Globus pallidus (tissue), 1 donor: ENCODE data around the gene PSD4.

Experiments used
- DNase-seq: peaks from one replicate; pipeline ENCODE4 v3.0.0-alpha.2; 2015; ENCODE audit warnings: low spot score

PSD4 gene

DNA sequence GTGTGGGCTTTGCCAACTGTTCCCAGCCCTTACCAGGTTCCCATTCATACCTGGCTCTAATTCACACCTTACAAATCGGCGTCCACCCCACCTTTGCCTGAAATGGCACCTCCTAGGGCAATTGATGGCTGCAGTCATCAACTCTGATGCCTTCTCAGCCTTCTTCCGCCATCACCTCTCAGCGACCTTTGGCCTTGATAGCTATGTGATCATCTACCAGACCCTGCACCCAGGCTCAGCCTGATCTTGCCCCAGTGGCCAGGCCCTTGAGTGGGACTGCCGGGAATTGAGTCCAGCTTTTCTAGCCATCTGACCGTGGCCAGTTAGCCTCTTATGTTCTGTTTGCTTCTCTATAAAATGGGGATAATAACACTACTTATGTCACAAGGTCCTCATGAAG is 32.5 kb downstream of the PSD4 start:
- no peak for DNase-seq

DNA sequence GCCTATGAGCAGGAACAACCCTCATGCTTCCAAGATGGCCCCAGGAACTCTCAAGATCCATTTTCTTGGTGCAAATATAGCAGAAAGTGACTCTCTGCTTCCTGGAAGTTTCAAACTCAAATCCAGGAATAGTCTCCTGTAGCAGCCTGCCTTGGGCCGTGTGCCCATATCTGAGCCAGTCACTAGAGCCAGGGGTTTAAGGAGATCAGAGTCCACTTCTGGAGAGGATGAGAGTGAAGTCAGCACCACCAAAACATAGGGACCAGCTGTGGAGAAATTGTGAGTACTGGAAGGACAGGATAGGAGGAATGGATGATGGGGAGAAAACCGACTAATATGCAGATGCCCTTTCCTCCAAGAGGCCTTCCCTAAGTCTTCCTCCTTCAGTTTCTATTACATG is 33.2 kb downstream of the PSD4 start:
- DNase-seq: no peak

DNA sequence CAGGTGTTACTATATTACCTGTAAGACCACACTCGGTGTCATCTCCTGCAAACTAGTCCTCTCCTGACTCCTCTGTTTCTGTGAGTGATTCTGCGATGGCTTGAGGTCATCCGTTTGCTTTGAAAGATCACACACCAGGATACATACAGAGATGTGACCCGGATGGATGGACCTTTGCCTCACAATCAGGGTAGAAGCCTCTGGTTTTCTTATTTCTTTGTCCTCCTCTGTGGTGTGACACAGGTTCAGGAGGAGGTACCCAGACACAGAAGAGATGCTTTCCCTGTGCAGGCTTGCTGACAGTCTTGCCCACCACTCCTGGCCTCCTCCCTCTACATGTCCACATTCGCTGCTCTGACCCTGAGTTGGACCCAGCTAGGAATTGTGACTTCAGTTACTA is 34.6 kb downstream of the PSD4 start:
- DNase-seq: no peak

DNA sequence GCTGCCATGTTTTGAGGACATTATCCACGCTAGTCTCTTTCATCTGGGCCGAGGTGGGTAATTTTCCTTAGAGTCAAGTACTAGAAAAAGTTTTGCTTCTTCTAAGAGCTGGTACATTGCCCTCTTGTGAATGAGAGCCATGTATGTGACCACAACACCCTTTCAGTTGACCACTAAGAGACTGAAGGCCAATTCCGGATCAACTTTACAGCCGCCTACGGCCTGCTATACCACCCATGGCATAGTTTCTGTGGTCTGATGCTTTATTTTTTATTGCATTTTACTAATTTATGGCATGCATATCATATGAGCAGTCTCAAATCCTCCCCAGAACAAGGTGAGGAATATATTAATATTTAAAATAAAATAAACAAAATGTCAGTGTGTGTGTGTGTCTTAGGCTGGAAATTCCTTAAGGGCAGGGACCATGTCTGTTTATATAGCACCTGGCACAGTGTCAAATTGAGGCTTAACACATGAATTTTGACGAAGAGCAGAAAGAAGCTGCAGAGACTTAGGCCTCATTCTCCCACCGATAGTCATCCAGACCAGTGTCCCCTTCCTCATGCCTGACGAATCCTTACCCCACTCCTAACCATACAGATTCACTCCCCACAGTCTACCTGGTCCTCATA is 35.4 kb downstream of the PSD4 start:
- DNase-seq: no peak

DNA sequence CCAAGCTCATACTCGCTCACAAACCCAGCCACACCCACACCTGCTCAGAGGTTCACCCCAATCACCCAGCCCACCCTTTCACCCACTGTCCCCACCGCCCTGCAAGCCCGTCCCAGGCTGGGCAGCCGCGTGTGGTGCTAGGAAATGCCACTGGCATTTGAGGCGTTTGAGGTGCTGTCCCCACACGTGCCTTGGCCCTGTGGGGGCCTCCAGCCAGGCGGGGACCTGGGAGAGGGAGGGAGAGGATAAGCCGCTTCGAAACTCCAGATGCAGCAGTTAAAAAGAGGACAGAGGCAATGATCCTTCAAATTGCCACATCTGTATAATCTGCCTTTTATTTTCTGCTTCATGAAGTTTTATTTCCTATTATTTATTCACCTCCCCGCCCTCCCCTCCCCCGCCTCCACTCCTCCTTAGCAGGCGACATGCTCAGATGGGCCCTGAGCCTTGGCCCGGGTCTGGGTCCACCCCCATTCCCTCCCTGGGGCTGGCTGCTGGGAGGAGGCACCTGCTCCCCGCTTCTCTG is 35.9 kb downstream of the PSD4 start:
- DNase-seq: no peak

DNA sequence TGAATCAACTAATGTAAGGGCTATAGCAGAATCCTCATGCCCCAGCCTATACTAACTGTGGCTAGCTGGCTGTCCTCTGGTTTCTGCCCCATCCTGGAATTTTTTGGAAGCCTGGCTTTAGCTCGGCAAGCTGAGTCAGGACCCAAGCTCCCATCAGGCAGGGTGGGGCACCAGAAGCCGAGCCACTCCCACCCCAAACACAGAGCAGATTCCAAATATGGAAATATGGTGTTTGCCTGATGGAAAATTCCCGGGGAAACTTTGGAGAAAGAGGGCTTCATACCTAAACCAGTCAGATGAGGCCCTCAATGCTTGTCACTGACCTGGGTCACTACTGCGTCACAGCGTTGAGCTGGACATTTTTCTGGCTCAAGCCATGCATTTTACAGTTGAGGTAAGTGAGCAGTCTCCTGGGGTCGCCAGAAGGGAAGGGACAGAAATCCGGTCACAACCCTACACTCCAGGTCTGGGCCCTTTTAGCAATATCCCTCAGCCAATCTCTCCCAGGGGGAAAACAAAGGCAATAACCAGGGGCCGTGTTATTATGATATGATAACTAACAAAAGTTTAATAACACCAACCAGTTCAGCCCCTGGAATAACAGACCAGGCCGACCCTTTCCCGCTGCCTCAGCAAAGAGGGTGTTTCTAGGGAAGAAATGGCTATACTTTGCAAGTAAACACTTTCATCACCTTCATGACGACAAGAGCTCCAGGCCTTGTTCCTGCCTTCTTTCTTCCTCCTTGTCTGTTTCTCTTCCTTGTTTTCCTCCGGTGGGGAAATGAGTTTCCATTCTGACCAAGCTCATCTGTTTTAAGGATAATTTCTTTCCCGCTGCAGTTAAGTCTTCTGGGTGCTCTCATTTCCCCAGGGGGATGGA is 37.7 kb downstream of the PSD4 start:
- no peak for DNase-seq

DNA sequence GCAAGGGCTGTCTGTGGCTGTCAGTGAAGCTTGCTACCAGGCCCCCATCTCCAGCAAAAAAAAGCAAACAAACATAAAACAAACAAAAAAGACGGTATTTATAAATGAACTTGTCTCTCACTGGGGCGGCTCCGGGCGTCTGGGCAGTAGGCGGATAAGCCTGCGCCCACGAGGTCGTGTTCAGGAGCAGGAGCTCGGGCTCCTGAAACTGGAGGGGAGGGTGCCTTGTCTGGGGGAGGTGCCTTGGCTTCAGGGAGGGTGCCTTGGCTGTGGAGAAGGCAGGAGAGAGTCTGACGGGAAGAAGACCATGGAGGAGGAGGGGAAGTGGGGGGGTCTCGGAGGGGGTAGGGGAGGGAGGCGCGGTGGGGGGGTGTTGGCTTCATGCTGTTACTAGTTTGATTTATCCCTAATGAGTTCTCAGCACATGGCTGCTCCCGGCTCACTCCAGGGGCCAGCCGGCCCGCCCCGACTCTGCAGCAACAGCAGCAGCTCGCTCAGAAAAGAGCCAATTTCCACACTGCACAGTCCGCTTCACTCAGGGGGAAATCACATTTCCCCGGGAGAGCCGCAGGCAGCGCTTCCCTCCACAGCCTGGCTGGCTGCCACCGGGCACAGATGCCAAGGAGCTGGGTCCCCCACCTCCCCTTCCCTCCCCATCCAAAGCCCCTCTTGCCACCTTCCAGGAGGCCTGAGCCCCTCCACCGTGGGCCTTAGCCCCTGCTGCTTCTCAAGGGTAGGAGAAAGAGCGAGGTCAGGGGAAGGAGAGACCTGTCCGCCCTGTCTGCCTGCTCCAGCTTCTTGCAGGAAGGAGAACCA is 38.7 kb downstream of the PSD4 start:
- no peak for DNase-seq

DNA sequence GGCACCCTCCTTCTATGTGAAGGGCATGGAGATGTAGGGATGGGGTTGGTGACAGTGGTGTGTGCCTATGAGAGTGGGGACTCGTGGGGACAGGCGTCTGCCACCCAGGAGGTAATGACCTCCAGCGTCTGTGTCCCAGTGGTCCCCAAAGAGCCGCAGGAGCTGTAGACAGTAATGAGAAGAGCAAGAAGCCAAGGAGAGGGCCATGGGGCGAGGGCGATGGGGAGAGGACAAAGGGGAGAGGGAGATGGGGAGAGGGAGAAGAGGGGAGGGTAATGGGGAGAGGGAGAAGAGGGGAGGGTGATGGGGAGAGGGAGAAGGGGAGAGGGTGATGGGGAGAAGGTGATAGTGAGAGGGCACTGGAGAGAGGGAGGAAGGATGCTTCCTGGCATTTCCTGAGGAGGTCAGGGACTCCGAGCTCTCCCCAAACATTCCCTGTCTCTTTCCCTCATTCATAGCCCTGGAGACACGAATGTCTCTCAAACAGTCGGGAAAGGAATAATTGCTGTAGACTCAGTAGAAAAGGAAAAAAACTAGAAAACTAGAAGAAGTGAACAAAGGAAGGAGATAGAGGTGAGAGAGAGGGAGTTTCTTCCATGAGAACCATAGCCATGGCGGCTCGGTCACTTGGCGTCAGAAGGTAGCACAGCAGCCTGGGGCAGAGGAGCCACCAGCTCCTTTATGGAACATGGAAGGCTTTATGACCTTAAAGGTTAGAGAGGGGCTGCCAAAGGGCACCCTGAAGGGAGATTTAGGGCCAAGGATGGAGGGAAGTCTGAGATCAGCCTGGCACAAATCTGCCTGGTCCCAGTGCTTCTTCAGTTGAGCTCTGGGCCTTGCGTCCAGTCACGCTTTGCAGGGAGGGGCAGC is 39.5 kb downstream of the PSD4 start:
- DNase-seq: no peak

DNA sequence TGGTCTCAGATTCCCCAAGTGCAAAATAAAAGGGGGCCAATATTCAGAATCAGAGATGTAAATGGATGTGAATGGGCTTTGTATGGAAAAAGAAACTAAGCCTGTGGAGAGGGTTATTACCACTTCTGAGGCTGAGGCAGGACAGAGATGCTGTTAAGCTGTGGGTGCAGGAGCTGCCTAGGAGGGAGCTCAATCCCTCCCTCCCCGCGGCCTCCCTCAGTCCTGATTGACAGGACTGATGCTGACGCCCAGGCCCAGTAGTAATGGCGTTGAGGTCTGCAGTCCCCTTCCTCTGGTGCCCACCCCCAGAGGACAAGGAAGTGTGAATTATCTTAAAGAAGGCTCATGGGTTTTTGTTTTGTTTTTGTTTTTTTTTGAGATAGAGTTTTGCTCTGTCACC is 40.4 kb downstream of the PSD4 start:
- DNase-seq: no peak

DNA sequence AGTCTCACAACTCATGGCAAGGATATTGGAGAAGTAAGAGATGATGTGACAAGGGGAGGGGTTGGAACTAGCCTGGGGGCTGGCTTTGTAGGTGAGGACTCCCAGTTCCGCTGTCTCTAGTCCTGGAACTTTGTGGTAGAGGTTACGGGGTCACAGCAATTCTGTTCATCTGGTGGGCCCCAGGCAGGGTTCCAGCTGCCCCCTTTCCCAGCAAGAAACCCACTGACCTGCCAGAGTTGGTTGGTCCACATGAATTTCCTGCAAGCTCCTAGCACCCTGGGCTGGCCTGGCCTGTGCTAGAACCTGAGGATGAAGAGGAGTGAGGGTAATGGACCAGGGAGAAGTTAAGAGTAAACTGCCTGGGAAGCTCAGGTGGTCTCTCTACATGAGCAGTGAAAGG is 41.3 kb downstream of the PSD4 start:
- DNase-seq: no peak

DNA sequence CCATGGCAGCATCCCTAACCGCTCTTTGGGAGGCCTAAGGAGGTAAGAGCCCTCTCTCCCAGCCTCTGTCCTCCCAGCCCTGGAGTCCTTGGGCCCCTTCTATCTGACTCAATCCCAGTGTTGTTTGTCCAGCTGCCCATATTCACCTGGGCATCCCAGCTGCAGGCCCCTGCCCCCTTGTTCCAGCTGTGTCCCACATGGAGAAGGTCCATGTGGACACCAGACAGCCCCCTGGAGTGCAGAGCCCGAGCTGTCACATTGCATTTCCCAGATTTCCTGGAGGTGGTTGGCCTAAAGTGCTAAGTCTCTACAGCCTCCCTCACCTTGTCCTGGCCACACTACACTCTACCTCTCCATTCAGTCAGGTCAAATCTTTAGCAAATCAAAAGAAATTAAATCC is 42.5 kb downstream of the PSD4 start:
- no peak for DNase-seq

DNA sequence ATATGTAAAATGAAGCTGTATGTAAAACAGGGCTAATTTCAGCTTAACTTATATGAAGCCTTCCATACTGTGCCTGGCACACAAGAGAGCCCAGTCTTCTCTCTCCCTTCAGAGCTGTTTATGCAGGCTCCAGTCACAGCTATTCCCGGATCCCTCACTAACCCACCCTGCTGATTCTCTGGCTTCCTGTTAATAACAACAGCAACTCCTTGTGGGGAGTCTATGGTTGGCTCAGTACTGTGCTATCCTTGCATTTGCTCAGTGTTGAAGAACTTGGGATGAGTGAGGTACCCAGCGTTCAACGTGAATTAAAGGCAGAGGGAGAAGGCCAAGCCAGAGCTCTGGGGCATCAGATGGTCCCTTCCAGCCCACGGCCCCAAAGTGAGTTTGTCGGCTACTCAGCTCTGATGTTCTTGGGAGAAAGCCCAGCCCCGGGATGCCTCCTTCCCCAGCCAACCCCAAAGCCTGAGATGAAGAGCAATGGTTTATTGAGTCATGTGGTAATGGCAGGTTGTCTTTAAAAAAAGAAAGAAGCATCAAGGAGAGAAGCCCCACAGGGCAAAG is 43.2 kb downstream of the PSD4 start:
- DNase-seq: no peak

DNA sequence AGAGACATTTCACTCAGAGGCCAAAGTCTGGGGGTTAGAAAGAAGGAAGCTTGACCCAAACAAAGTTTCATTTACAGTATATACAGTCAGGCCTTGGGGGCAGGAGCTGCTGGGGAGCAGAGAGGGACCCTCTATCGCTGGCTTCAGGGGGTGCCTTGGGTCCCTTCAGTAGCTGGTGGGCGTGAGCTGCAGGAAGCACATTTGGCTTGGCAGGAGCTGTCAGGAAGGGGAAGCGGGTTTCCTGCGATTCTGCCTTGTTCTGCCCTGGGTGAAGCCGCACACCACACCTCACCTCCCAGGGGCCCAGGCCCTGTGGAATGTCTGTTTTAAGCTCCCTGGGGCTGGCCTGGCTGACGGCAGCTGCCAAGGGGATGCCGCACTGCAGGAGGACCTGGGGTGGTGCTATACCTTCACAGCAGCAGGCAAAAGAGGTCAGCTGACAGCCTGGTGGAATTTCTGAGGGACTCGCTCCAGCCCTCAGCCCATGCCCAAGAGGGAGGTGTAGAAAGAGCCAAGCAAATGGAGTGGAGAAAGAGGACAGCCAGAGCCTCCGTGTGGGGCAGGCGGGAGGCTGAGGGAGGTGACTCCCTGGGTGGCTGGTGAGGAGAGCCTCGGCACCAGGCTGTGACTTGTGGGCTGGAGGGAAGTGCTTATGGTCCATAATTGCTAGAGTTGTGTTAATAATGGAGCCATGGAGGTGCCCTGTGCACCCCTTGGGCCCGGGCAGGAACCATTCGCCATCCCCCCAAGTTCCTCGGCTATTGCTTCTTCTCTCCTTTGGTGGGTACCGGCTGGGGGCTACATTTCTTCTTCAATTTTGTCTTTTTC is 43.9 kb downstream of the PSD4 start:
- no peak for DNase-seq

DNA sequence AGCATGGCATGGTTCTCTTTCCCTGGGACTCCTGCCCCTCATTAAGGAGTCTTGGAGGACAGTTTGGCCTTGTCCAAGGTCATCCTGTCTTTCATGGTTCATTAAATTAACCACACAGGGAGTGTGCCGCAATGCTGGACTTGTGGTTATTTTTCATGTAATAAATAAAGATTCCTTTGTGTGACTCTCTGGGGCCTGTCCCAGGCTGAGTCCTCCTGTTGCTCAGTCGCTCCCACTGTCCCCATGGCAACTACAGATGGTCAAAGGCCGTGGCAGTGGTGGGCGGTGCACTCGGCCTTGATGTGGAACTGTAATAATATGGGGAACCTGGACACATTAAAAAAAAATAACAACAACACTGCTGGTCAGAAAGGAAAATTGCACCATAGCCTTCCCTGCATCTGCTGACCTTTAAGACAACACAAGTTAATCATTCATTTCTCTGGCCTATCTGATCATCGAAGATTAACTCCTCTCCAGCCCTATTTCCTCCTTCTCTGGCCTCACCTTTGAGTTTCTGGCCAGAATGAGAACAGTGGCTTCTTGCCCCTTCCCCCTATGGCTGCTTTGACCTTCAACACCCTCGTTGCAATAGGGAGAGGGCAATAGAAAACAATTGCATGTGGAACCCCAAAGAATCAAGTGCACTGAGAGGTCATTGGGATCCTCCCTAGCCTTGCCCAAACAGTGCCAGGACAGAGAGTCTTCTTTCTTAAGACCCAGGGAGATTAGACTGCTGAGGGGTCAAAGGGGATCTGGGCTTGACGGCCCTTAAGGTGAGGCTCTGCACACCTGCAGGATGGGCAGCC is 44.7 kb downstream of the PSD4 start:
- DNase-seq: no peak

DNA sequence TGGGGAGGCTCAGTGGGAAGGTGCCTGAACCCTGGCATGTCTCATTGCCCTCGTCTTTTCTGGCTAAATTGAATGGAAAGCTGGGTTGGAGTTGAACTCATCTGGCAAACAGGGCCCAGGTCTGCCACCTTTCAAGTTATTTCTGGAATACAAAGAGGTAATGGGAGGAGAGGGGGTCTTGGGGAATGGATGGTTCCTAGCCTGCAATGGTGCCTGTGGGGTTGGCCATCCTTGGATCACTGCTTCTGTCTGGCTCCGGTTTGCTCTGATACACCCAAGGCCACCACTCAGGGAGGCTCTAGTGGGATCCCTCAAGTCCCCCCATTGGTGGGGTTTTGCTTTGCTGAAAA is 45.3 kb downstream of the PSD4 start:
- DNase-seq: no peak

DNA sequence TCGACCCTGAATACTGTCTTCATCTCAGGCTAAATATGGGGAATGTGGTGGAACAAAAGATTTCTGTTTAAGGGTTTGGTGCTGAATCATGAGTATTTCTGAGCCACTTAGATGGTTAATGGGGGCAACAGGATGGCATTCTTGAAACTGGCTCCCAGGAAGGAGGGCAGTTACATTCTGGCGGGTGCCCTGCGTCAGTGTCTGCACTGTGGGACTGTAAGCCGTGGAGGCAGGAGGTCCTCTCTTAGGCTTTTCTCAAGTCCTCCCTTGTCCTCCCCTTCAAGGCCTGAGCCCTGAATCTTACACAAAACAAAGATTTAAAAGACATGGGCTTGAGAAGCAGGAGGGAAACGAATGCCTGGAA is 45.7 kb downstream of the PSD4 start:
- no peak for DNase-seq

DNA sequence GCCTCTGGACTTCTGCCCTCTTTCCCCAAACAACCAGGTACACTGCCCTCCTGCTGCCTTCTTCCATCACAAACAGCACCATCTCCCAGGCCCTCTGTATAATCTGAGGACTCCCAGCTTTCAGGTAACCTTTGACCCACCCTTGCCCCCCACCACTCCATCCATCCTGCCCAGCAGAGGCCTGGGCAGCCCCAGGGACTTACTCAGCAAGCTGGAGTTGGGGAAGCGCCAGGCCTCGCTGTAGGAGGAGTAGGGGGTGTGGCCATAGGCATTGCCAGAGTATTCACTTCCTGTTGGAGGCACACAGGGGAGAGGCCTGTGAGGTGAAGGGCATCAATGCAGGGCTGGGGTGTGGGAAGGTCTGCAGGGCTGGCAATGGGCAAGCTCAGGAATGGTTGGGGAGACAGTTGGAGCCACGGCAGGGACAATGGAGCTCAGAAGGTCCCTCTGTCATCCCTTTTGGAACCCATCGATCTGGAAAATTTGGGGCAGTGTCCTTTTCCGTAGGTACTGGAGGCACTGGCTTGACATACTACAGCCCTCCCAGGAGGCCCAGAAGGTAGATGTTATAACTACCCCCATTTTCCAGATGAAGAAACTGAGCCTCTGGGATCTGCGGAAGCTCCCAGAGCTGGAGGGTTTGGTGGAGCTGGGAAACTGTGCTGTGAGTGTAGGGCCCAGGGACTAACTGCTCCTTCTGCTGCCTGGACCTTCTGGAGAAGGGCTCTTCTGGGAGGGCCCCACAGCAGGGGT is 46.3 kb downstream of the PSD4 start:
- no peak for DNase-seq

DNA sequence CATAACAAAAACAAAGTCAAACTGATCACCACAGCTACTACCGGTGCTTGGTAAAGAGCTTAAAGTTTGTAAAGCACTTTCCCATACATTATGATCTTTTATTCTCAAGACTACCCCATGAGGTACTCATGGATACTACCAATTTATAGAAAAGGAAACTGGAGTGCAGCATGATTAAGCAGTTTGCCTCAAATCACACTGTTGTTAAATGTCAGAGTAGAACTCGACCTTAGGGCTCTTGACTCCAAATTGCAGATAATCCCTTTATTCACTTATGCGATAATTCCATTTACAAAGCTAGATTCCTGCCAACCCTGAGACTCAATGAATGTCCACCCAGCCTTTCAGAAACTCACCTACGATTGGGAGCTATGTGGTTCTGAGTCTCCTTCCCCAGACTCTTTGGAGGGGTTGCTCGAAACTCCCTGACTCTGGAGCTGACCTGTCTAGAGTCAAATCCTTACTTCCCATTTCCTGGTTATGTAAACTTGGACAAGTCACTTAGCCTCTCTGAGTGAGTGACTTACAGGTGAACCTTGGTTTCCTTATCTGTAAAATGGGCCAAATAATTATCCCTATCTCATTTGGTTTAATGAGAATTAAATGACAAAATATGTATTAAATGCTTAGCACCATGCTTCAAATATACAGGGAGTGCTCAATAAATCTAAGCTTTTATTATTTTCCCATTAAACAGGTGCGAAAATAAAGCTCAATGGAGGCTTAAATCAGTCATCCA is 47.4 kb downstream of the PSD4 start:
- no peak for DNase-seq
